Renal pelvis (tissue), 3 donors: ENCODE data around the gene SSR4. TPM values are rescaled to one million over a fixed set of nuclear protein-coding genes. Genes with fewer than 3 reads are reported as not detected.

Experiments used
- polyA plus RNA-seq, 3 donors: library from polyadenylated mRNA; unstranded; fragments of 120-200 nt; gene quantifications; one replicate each; pipeline ENCODE4 v1.2.1, GENCODE V29; 2013; ENCODE audit not compliant: insufficient read length in 3 of 3

The SSR4 gene
- polyA plus RNA-seq, 3 donors, result 156 to 181 (median 168) TPM

Other genes with a start within 250 kb of the SSR4 start
- gene CCNQ, start 195.5 kb upstream of the SSR4 start, polyA plus RNA-seq, result 10 to 100 TPM; 17.3 to 22.2 (median 20.4) TPM
- 10 to 100 TPM; 47.5 to 62.2 (median 53.3) TPM for gene DUSP9, start 147.5 kb upstream of the SSR4 start, polyA plus RNA-seq
- gene PNCK, start 120.9 kb upstream of the SSR4 start, polyA plus RNA-seq, result 10 to 100 TPM in 2 of 3 donors, 1 to 10 TPM in 1; 8.3 to 12.7 (median 10.2) TPM
- gene SLC6A8, start 106.7 kb upstream of the SSR4 start, polyA plus RNA-seq, result 10 to 100 TPM; 61.9 to 79.5 (median 63.5) TPM
- gene BCAP31, start 70.3 kb upstream of the SSR4 start, polyA plus RNA-seq, result 100 to 1,000 TPM; 190 to 210 (median 196) TPM
- gene ABCD1, start 69.8 kb upstream of the SSR4 start, polyA plus RNA-seq, result 10 to 100 TPM in 1 of 3 donors, 1 to 10 TPM in 2; 8.5 to 11.0 (median 9.7) TPM
- 1 to 10 TPM; 1.1 to 1.8 (median 1.8) TPM for gene PLXNB3, start 30.4 kb upstream of the SSR4 start, polyA plus RNA-seq
- gene SRPK3, start 13.6 kb upstream of the SSR4 start, polyA plus RNA-seq, result 1 to 10 TPM; 1.2 to 2.7 (median 1.5) TPM
- gene IDH3G, start 293 bp upstream of the SSR4 start, polyA plus RNA-seq, result 100 to 1,000 TPM in 1 of 3 donors, 10 to 100 TPM in 2; 87.3 to 103 (median 90.1) TPM
- 10 to 100 TPM in 2 of 3 donors, 1 to 10 TPM in 1; 8.4 to 12.0 (median 11.7) TPM for gene PDZD4, start 35.9 kb downstream of the SSR4 start, polyA plus RNA-seq
- gene L1CAM, start 91.5 kb downstream of the SSR4 start, polyA plus RNA-seq, result 10 to 100 TPM; 54.8 to 71.6 (median 56.3) TPM
- gene AVPR2, start 110.0 kb downstream of the SSR4 start, polyA plus RNA-seq, result 1 to 10 TPM; 1.8 to 5.9 (median 2.4) TPM
- 10 to 100 TPM; 34.2 to 44.8 (median 40.7) TPM for gene ARHGAP4, start 131.6 kb downstream of the SSR4 start, polyA plus RNA-seq
- gene NAA10, start 140.4 kb downstream of the SSR4 start, polyA plus RNA-seq, result 10 to 100 TPM; 79.4 to 80.9 (median 79.6) TPM
- gene RENBP, start 150.0 kb downstream of the SSR4 start, polyA plus RNA-seq, result 10 to 100 TPM; 24.6 to 26.5 (median 24.7) TPM
- gene HCFC1, start 177.2 kb downstream of the SSR4 start, polyA plus RNA-seq, result 10 to 100 TPM; 47.2 to 58.4 (median 51.1) TPM
- gene TMEM187, start 178.1 kb downstream of the SSR4 start, polyA plus RNA-seq, result 10 to 100 TPM in 1 of 3 donors, 1 to 10 TPM in 2; 5.9 to 11.7 (median 8.8) TPM
- gene IRAK1, start 225.2 kb downstream of the SSR4 start, polyA plus RNA-seq, result 10 to 100 TPM; 64.1 to 67.7 (median 64.2) TPM